Coronary artery (tissue), 2 donors: ENCODE measurements around the gene CDHR5.

ENCODE experiments used
- DNase-seq: peaks from one replicate; pipeline ENCODE4 v3.0.0-alpha.2; 2017; ENCODE audit warnings: low spot score
- H3K27ac ChIP-seq, 2 donors: fragments of 200-600 bp; sonication (generic); one replicate each; pipeline ENCODE4 v1.5.1; 2016 to 2019
- H3K4me3 ChIP-seq: fragments of 200-600 bp; sonication (generic); 2 replicates; pipeline ENCODE4 v1.5.1; 2016; ENCODE audit warnings: mild to moderate bottlenecking, moderate library complexity
- TF ChIP-seq, protein P1 (sequence below): fragments of 200-600 bp; sonication (generic); IDR thresholded peaks from one replicate; pipeline ENCODE4 v1.5.1; 2019; ENCODE audit warnings: antibody characterized with exemption

CDHR5 gene

DNA sequence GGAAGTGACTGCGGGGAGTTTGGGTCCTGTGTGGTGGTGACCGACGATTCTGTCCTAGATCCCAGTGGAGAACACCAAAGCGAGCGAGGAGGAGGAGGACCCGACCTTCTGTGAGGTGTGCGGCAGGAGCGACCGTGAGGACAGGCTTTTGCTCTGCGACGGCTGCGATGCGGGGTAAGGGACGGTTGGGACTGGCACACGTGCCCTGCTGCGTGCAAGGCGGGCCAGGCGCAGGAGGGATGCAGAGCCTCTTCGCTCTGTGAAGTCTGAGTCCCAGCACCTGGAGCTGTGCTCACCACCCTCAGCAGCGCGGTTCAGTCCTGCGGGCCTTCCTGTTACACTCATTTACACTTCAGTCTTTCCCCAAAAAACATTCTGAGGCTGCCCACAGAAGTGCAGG is 32.3 kb downstream of the CDHR5 start:
- TF ChIP-seq, protein P1, sequence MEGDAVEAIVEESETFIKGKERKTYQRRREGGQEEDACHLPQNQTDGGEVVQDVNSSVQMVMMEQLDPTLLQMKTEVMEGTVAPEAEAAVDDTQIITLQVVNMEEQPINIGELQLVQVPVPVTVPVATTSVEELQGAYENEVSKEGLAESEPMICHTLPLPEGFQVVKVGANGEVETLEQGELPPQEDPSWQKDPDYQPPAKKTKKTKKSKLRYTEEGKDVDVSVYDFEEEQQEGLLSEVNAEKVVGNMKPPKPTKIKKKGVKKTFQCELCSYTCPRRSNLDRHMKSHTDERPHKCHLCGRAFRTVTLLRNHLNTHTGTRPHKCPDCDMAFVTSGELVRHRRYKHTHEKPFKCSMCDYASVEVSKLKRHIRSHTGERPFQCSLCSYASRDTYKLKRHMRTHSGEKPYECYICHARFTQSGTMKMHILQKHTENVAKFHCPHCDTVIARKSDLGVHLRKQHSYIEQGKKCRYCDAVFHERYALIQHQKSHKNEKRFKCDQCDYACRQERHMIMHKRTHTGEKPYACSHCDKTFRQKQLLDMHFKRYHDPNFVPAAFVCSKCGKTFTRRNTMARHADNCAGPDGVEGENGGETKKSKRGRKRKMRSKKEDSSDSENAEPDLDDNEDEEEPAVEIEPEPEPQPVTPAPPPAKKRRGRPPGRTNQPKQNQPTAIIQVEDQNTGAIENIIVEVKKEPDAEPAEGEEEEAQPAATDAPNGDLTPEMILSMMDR = no peak

DNA sequence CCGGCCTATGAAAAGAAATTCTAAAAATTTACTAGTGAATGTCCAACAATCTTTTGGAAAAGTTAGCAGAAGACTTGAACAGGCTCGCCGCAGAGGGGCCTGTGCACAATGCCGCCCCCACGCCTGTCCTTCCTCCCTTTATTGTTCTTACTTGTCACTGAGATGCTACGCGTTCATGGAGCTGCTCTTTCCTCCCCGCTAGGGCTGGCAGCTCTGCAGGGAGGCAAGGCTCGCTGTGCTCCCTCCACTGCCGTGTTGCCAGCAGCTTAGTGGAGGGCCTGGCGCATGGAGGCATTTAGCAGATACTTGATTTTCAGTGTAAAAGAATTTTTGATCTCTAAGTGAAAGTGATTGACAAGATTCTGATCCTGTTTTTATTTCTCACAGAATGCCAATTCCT is 33.8 kb downstream of the CDHR5 start:
- Histone ChIP-seq H3K4me3 (no peak overlapping the region), H3K27ac (no peak overlapping the region)
- no peak for DNase-seq
- TF ChIP-seq, protein P1 = no peak

More for the DNA sequence above, 32.3 kb downstream of the CDHR5 start:
- Histone ChIP-seq H3K4me3 (no peak overlapping the region), H3K27ac (no peak overlapping the region)
- no peak for DNase-seq

- Histone ChIP-seq H3K27ac (no peak overlapping the region), H3K4me3 (no peak overlapping the region)
- DNase-seq = no peak
- TF ChIP-seq, protein P1 = no peak
These were observed 35.0 kb downstream of the CDHR5 start for GRCh38 chr11:589798-590197.

DNA sequence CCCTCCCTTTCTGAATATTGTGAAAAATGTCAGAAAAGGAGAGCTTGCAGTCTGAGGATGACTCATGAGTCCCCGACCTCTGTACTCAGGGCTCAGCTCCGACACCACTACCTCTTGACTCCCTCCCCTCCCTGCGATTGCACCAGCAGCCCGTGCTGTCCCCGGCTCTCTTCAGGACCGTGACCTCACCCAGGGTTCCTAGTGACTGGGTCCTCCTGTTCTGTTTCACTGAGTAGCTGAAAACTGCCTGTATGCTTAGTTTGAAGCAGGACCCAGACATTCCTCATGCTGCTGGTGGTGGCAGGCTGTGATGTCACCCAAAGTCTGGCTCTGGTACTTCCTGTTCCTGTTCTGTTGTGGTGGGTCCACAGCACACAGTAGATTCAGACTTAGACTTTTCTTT is 36.8 kb downstream of the CDHR5 start:
- Histone ChIP-seq H3K4me3 (no peak overlapping the region), H3K27ac (no peak overlapping the region)
- no peak for DNase-seq
- TF ChIP-seq, protein P1 = no peak

- TF ChIP-seq, protein P1 = no peak
- Histone ChIP-seq H3K27ac (no peak overlapping the region), H3K4me3 (no peak overlapping the region)
- DNase-seq = no peak
These were observed 37.2 kb downstream of the CDHR5 start for GRCh38 chr11:587546-587945.

DNA sequence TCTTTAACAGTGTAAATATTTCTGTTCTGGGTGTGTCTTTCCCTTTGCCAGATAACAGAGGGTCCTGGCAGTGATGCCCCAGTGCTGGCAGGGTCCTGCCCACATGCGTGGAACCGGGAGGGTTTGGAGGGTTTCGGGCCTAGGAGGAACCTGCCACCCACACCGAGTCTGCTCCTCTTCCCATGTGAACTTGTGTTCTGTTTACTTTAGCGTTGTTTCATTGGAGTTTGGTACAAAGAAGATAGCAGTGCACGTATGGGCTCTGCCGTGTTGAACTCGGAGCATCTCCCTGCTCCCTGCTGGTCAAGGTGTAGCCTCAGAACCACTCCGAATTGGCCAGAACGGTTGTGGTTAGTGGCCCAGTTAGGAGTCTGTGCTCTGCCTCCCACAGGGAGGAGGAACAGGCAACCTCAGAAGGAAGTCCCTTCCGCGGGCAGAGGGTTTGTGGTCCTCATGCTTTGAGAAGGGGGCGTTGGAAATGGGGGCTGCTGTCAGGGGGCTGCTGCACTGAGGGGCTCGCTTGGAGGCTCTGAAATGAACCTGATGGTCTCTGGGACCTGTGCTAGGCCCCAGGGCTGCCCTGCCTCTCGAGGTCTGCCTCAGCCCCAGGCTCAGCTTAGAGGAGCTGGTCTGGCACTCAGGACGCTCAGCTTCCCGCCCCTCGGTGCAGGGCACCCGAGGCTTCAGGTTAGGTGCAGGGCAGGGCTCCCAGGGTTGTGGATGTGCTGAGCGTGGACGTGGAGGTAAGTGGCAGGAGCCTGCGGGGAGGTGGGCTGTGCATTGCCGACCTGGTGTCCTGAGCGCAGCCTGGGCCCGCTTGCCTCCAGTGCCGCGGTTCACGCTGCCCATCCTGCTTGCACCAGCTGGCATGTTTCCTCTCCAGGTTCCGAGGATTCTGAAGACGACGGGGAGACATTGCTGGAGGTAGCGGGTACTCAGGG is 38.1 kb downstream of the CDHR5 start:
- TF ChIP-seq, protein P1 = no peak
- Histone ChIP-seq H3K4me3 (no peak overlapping the region), H3K27ac (no peak overlapping the region)
- no peak for DNase-seq

GRCh38 chr11:584287-584686 is 40.5 kb downstream of the CDHR5 start:
- no peak overlapping the region for H3K4me3 ChIP-seq
- TF ChIP-seq, protein P1 = no peak
- no peak for DNase-seq

More at GRCh38 chr11:584287-584686, 40.5 kb downstream of the CDHR5 start:
- H3K27ac ChIP-seq = no peak overlapping the region
